T-helper 2 cell treated with Interferon-gamma antibody and Interleukin-4, amounts not matched to agents 100 ng/mL and 5 ng/mL, for 36 hours (primary cell): ENCODE measurements around the gene NIPBL. TPM values are rescaled to one million over a fixed set of nuclear protein-coding genes. Genes with fewer than 3 reads are reported as not detected.
"Not testable (repeated sequence)": the region's sequence is repeated elsewhere in the genome, so short reads cannot be mapped to it uniquely, and the experiment has no call there.

ENCODE experiments used
- intact Hi-C: fragments of 100-400 bp; cut with micrococcal nuclease; formaldehyde crosslinking; loops from one replicate; pipeline ENCODE4 v1.15.1; 2023
- total RNA-seq: library from RNA; stranded (reverse); gene quantifications from 2 replicates; pipeline ENCODE4 v1.2.3, GENCODE V29; 2022

The NIPBL gene
- total RNA-seq, 1 donor from 2014 or later = 67.4 TPM

DNA sequence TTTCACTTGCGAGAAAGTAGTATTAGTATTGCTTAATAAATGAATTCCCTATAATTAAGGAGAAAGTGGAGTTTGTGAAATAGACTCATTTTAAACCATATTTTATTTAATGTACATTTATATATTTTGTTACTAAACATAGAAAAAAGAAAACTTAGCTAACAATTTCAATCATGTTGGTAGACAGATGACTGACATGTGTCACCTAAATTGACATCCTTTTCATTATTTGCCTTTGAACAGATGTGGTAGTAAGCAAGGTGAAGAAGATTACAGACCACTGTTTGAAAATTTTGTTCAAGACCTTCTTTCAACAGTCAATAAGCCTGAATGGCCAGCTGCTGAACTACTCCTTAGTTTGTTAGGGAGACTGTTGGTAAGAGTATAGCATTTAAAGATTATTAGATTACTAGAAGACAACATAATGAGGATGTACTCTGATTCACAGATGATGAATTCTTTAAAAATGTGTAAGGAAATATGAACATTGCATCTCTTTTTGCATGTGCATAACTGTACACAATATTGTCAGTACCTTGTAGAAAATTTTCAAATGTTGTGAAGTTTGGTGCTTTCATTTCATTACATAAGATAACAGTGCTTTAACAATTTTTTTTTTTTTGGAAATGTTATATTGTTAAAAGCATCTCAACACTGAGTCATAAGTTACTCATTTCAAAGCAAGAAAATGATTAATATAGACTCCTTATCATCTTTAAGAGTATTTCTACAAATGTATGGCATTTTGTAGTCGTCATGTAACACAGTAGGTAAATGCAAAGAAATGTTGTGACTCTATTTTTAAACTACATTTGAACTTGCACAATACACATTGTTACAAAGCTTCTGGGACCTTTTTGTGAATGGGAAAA is 139.5 kb downstream of the NIPBL start:
- intact Hi-C loops = no loop called here

DNA sequence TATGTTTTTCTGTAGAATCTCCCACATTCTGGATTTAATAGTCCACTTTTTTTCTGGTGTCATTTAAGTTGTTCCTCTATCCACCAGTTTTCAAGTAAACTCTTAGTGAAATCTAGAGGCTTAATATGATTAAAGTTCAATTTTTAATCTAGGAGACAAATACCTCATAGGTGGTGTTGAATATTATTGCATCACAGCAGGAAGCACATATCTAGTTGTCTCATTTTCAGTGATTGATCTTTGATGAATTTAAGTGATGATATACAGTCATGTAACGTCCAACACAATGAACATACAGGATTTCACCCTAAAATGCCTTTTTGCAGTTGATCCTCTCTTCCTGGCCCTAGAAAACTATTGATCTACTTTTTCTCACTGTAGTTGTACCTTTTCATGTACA is 152.3 kb downstream of the NIPBL start:
- intact Hi-C loops = no loop called here

DNA sequence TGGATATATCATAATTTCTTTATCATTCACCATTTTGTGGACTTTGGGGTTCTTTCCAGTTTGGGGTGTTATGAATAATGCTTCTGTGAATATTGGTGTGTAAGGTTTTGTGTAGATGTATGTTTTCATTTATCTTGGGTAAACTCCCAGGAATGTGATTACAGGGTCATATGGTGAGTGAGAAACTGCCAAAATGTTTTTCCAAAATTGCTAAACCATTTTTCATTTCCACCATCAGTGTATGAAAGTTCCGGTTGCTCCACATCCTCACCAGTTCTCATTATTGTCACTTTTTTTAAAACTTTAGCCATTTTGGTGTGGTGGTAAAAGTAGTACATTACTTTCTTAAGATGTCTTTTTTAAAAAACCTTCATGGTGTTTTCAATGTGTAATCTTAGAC is 152.9 kb downstream of the NIPBL start:
- intact Hi-C loops = no loop called here

DNA sequence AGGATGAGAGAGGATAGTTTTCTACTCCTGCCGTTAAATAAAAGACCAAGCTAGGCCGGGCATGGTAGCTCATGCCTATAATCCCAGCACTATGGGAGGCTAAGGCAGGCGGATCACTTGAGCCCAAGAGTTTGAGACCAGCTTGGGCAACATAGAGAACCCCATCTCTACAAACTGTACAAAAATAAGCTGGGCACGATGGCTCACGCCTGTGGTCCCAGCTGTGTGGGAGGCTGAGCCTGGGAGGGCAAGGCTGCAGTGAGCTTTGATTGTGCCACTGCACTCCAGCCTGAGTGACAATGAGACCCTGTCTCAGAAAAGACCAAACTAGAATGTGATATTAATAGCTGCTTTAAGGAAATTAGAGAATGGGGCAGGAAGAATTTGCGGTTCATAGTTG is 158.4 kb downstream of the NIPBL start:
- intact Hi-C loops = no loop called here

DNA sequence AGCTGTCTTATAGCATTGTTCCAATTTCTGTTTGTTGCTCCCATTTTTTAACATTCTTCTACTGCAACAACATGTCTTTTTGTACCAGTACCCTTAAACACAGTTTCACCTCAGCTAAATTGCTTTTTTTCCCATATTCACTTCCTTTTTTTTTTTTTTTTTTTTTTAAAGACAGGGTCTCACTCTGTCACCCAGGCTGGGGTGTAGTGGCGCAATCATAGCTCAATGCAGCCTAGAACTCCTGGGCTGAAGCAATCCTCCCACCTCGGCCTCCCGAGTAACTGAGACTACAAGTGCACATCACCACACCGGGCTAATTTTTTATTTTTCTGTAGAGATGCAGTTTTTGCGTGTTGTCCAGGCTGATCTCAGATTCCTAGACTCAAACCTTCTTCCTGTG is 161.3 kb downstream of the NIPBL start:
- intact Hi-C loops = no loop called here

DNA sequence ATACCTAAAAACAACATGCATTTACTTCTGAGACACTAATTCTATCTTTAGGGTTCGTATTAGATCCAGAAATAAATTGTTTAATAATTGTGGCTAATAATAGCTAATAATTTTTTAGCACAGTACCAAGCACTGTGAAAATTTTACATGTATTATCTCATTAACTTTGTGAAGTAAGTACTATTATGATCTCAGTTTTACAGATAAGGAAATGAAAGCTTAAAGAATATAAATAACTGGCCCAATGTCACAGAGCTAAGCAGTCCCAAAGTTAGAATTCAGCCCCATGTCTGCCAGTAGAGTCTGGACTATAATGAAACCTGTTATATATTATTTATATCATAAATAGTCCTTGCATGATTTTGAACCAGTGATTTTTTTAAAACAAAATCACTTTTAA is 163.3 kb downstream of the NIPBL start:
- intact Hi-C loops = no loop called here

DNA sequence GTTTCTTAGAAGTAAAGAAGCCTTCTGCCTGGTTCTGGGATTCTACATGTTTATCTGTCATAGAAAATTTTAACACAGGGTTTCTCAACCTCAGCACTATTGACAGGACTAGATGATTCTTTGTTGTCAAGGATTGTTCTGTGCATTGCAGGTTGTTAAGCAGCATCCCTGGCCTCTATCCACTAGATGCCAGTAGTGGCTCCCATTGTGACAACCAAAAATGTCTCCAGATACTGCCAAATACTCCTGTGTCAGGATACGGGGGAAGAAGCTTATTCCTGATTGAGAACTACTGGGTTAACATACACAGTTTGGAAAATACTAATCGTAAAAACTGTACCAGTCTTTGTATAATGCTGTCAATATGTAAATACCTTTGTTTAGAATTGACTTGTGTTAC is 167.1 kb downstream of the NIPBL start:
- intact Hi-C loops = no loop called here

DNA sequence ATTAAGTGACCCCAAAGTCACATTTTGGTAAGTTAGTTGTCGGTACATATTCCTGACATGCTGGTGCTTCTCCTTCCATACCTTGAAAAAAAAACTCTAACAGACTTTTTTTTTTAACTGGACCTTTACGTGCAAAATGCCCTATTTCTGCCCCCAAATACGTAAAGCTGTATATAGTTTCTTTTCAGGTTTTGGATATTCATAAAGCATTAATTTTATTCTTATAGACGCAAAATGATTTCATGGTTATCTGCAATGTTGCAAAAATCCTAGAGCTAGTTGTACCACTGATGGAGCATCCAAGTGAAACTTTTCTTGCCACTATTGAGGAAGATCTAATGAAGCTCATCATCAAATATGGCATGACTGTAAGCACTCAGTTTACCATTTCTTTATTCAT is 167.6 kb downstream of the NIPBL start:
- intact Hi-C loops = no loop called here

DNA sequence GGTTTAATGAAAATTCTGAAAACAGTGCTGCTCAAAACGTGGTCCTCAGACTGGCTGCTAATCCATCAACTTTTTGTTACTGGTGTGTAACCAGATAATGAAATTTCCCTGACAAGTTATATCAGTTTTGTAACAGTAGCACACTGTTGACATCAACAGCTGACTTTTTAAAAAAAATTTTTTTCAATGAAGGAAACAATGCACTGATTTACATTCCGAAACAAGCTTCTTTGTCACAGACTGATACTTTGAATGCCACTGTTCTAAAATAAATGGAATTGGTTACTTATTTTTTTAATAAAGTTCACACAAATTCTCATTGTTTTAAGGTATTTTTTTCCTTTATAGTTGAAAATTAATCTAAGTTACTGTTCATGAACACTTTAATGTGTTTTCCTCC is 169.1 kb downstream of the NIPBL start:
- intact Hi-C loops = no loop called here

DNA sequence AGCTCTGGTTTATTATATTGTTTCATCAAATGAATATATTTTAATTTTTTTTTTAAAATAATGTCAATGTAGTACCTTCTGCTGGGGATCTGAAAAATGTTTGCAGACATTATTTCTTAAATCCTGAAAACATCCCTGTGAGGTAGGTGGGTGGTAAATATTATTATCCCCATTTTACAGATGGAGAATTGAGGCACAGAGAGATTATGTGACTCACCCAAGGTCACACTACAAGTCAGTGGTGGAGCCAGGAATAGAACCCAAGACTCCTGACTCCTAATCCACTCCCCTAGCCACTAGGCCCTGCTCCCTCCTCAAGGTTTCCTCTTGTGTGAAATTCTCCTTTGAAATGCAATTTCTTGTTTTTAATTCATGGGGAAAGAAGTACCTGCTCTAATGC is 171.4 kb downstream of the NIPBL start:
- intact Hi-C loops = no loop called here

DNA sequence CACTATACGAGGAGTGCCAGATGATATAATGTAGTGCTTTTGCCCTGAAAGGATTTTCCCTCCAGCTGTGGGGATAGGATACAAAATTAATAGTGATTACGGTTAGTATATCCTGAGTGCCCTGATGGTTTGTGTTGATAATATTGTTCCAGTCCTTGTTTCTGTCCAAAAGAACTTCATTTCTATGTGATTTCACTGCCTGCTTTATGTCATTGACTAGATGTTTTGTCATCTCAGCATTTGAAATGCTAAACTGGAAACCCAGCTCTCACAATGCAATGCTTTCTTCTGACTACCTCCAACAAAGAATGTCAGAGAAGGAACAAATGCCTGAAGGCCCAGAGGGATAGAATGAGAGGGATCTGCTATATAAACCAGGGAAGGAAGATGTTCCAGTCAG is 177.8 kb downstream of the NIPBL start:
- intact Hi-C loops = no loop called here

DNA sequence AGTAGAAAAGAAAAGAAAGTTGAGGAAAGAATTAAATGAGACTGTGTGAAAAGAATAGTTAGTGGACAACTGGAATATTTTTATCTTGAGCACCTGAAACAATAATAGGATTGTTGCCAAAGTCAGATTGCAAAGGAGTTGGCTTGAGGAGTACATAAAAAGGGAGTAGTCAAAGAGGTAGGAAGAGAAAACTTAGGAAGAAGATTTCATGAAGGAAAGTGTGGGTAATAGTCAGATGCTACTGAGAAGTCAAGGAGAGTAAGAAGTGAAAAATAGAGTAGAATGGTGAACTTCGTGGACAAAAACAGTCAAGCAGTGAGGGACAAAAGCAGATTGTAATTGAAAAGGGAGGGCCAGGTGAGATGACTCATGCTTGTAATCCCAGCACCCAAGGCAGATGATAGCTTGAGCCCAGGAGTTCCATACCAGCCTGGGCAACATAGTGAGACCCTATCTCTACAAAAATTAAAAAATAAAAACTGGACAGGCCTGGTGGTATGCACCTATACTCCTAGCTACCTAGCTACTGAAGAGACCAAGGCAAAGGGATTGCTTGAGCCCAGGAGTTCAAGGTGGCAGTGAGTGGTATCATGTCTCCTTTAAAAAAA is 178.9 kb downstream of the NIPBL start:
- intact Hi-C loops = loop anchor here (5.0 kb wide), 1 partner anchor 57 kb away; no protein-coding TSS in a partner anchor

DNA sequence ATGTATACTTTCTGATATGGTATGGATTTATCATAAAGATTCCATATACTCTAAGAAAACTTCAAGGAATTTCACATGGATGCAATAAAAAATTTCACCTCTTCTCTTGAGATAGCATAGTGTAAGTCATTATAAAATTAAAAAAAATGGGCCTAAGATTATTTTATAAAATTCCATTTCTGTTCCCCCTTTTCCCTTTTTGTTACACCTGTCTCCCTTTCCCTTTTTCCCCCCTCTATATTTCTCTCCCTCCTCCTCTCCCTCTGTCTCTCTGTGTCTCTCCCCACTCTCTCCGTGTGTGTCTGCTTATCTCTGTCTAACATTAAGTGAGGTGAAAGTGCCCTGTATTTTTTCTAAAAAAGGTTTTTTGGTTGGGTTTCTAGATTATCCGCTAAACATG is 180.2 kb downstream of the NIPBL start:
- intact Hi-C loops = loop anchor here (5.0 kb wide), 1 partner anchor 56 kb away; no protein-coding TSS in a partner anchor

DNA sequence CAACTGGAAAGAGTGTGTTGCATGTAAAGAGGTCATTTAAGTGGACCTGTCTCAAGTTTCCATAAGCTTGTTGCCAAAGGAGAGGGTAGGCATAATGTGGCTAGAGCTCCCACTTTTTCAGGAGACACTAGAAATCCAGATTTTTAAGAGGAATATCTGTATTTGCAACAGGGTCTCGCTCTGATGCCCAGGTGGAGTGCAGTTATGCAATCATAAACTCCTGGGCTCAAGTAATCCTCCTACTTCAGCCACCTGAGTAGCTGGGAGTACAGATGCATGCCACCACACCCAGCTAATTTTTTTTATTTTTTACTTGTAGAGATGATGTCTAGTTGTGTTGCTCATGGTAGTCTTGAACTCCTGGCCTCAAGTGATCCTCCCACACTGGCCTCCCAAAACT is 183.5 kb downstream of the NIPBL start:
- intact Hi-C loops = no loop called here

DNA sequence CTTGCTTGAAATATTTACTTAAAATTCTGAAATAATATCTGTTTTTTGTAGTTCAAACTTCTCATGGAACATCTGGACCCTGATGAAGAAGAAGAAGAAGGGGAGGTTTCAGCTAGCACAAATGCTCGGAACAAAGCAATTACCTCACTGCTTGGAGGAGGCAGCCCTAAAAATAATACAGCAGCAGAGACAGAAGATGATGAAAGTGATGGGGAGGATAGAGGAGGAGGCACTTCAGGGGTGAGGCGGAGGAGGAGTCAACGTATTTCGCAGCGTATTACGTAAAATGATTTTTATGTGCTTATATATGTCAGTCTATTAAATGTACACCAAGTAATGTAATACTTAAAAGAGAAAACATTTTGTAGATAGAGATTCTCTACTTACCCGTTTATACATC is 187.2 kb downstream of the NIPBL start:
- intact Hi-C loops = no loop called here

DNA sequence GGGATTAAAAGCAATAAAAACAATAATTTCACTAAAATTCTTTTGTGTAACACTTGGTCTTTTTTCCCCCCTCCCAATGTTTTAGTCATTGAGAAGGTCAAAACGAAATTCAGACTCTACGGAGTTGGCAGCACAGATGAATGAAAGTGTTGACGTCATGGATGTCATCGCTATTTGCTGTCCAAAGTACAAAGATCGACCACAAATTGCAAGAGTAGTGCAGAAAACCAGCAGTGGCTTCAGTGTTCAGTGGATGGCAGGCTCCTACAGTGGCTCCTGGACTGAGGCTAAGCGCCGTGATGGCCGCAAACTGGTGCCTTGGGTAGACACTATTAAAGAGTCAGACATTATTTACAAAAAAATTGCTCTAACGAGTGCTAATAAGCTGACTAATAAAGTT is 187.9 kb downstream of the NIPBL start:
- intact Hi-C loops = no loop called here

DNA sequence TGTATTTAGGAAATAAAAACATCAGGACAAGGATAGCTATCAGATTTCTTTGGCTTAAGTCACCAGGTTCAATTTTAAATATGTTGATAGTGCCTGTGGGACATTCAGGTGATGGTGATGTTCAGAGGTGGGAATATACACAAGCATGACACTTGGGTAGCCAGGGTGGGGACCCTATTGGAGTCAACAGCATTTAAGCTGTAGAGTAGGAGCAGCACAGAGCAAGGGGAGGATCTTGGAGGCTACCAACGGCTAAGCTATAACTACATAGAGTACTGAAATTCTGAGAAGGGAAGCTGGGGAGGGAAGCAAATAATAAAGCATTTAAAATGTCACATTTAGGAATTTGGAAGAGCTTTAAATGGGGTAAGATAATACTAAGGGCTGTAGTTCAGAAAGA is 194.9 kb downstream of the NIPBL start:
- intact Hi-C loops = loop anchor here (5.0 kb wide), 1 partner anchor 41 kb away; no protein-coding TSS in a partner anchor

DNA sequence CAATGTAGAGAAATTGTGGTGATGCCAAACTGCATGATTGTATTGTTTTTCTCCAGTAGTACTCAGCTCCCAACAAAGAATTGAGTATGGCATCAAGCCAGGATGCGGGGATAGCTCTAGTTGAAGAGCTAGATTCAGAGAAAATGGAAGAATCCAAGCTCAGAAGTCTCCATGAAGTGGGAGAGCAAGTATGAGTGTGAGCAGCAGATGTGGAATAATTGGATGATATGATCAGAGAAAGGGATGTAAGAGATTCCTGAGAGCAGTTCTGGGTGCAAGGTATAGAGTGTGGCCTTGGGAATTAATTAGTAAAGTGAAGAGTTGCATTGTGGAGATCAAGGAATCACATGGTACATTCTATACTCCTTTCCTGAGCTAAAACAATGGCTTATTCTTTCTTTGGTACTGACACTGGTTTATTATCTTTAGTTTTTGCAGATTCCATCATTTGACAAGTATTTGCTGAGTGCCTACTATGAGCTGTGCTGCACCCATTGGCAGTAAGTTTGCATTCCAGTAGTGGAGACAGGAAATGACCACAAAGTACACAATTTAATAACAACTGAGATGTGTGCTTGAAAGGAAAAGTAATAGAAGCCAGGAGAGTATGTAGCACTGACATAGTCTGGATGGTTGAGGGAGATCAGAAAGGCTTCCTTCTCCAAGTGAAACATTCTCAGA is 195.5 kb downstream of the NIPBL start:
- intact Hi-C loops = loop anchor here (5.0 kb wide), 1 partner anchor 40 kb away; no protein-coding TSS in a partner anchor

DNA sequence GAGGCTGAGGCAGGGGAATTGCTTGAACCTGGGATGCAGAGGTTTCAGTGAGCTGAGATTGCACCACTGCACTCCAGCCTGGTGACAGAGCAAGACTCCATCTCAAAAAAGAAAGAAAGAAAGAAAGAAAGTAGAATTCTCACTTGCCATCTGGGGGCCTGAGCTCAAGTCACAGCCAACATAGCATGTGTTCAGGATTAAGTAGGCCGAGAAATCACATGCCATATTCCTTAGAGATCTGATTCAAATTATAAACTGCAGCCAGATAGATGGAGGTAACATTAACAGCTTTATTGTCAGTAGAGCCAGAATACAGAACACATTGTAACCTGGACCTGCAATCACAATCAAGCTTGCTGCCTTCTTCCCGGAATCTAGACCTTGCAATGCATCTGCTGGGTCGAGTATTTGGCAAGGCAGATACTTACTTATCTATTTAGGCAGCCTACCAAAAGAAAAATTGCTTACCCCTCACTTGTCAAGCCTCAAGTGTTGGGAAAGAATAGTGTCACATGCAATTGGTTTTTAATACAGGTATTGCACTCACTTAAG is 198.9 kb downstream of the NIPBL start:
- intact Hi-C loops = no loop called here

DNA sequence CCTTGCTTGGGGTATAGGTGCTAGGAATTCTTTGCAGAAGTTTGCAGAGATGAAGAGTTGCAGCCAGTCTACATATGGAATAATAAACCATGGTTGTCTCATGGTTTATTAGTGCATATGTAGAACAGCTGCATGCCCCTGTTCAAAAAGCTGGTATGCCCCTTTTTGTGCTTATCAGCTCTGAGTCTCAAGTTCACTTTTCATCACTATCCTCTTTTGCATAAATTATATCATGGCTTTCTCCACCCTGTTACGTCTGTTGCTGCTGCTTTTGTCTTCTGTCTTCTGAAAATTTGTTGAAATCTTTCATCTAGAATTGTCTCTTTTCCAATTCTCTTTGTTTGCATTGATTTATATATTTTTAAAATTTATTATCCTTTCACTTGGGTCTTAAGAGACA is 200.6 kb downstream of the NIPBL start:
- intact Hi-C loops = no loop called here

DNA sequence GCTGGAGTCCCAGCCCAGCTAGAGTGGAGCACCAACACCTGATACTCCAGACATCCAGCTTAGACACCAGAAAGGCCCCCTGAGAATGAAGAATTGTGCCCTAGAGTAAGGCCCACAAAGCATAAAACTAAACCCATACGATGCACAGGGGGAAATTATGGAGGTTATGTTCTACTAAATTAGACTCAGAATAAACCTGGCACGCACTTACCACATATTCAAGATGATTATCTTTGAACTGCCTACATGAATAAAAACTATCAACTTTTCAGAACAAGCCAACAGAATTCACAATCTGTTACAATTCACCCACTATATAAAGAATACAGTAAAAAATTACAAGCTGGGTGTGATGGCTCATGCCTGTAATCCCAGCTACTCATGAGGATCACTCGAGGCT is 204.1 kb downstream of the NIPBL start:
- intact Hi-C loops = no loop called here

DNA sequence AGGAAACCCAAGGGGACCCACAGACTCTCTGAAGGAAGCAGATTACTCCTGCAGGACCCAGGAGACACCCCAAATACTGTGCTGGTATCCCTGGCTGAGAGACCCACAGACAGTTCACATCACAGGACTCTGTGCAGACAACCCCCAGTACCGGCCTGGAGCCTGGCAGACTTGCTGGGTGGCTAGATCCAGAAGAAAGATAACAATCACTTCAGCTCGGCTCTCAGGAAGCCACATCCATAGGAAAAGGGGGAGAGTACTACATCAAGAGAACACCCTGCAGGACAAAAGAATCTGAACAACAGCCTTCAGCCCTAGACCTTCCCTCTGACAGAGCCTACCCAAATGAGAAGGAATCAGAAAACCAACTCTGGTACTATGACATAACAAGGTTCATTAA is 206.4 kb downstream of the NIPBL start:
- intact Hi-C loops = not testable (repeated sequence)
